H1 (cell line): ENCODE data around the gene FNDC1. TPM values are rescaled to one million over a fixed set of nuclear protein-coding genes. Genes with fewer than 3 reads are reported as not detected.

Experiments used
- CTCF ChIA-PET: fragments of 300-600 bp; sonication (Branson Sonifier 250); formaldehyde crosslinking; loops from one replicate; lab custom pipeline; 2021; ENCODE audit not compliant: partially characterized antibody; lab: Charles Lee
- POLR2A ChIA-PET: fragments of 300-600 bp; sonication (Branson Sonifier 250); formaldehyde crosslinking; loops from one replicate; lab custom pipeline; 2021; ENCODE audit warnings: inconsistent platforms; ENCODE audit not compliant: partially characterized antibody; lab: Charles Lee
- DNase-seq, 2 experiments: peaks; one replicate each; pipeline versions ENCODE4 v3.0.0 to v3.0.0-alpha.2; 2010 to 2022; ENCODE audit warnings: low spot score in 2 of 2, low read depth in 1 of 2, mixed read lengths in 1 of 2
- FAIRE-seq: peaks from 2 replicates; lab custom pipeline; 2011; peaks lifted over from hg19 to GRCh38; lab: Jason Lieb, UNC
- H2AFZ ChIP-seq: 2 replicates; pipeline ENCODE4 v1.8.1; 2012; ENCODE audit warnings: low read length, inconsistent platforms
- H2AK5ac ChIP-seq: 2 replicates; pipeline ENCODE4 v1.6.1; 2013; ENCODE audit warnings: low read depth, low read length
- H2BK120ac ChIP-seq: replicated peaks from 2 replicates; pipeline ENCODE3; 2013; ENCODE audit warnings: low read depth, low read length, inconsistent platforms
- H2BK12ac ChIP-seq: 2 replicates; pipeline ENCODE4 v1.6.1; 2013; ENCODE audit warnings: low read depth, low read length
- H2BK15ac ChIP-seq: 2 replicates; pipeline ENCODE4 v1.6.1; 2013; ENCODE audit warnings: low read length
- H2BK20ac ChIP-seq: 2 replicates; pipeline ENCODE4 v1.6.1; 2013; ENCODE audit warnings: low read length
- H2BK5ac ChIP-seq: 2 replicates; pipeline ENCODE4 v1.6.1; 2013; ENCODE audit warnings: low read depth, low read length
- H3K14ac ChIP-seq: 2 replicates; pipeline ENCODE4 v1.6.1; 2013; ENCODE audit warnings: inconsistent platforms; ENCODE audit not compliant: insufficient read length
- H3K18ac ChIP-seq: 2 replicates; pipeline ENCODE4 v1.6.1; 2013; ENCODE audit warnings: low read length; ENCODE audit errors: extremely low read depth
- H3K23ac ChIP-seq: 2 replicates; pipeline ENCODE4 v1.6.1; 2013; ENCODE audit warnings: inconsistent platforms; ENCODE audit not compliant: insufficient read length
- H3K23me2 ChIP-seq: 2 replicates; pipeline ENCODE4 v1.6.1; 2013; ENCODE audit warnings: low read depth, low read length
- H3K27ac ChIP-seq: 2 replicates; pipeline ENCODE4 v1.6.1; 2011; ENCODE audit warnings: low read depth, low read length, inconsistent platforms
- H3K27me3 ChIP-seq, 4 experiments: replicated peaks in 1 of 4; 1 replicate in 1 of 4; 2 replicates in 3 of 4; pipeline versions ENCODE4 v1.6.1 to v1.8.1; 2011 to 2013; ENCODE audit warnings: low read length in 3 of 4, mild to moderate bottlenecking in 3 of 4, inconsistent platforms in 2 of 4, mixed read lengths in 2 of 4, moderate library complexity in 1 of 4; ENCODE audit not compliant: control insufficient read depth in 3 of 4, insufficient read depth in 3 of 4; ENCODE audit errors: extremely low read depth in 1 of 4
- H3K36me3 ChIP-seq, 4 experiments: 2 replicates each; pipeline versions ENCODE4 v1.6.1 to v1.8.1; 2011 to 2013; ENCODE audit warnings: mild to moderate bottlenecking in 4 of 4, low read length in 3 of 4, moderate library complexity in 2 of 4, control low read depth in 1 of 4, inconsistent platforms in 1 of 4; ENCODE audit not compliant: insufficient read depth in 4 of 4, control insufficient read depth in 2 of 4
- H3K4ac ChIP-seq: replicated peaks from 2 replicates; pipeline ENCODE3; 2013; ENCODE audit warnings: low read length, low read depth, mixed read lengths, inconsistent platforms; ENCODE audit not compliant: insufficient read length
- H3K4me1 ChIP-seq, 4 experiments: replicated peaks in 1 of 4; 1 replicate in 1 of 4; 2 replicates in 3 of 4; pipeline versions ENCODE4 v1.6.1 to v1.8.1; 2011 to 2013; ENCODE audit warnings: low read length in 3 of 4, inconsistent platforms in 2 of 4, mixed read lengths in 1 of 4; ENCODE audit not compliant: insufficient read depth in 4 of 4, control insufficient read depth in 3 of 4
- H3K4me2 ChIP-seq, 2 experiments: 2 replicates each; pipeline versions ENCODE4 v1.6.1 to v1.8.1; 2011 to 2013; ENCODE audit warnings: low read depth in 2 of 2, low read length in 2 of 2, control low read depth in 1 of 2, inconsistent platforms in 1 of 2, mild to moderate bottlenecking in 1 of 2; ENCODE audit not compliant: insufficient read depth in 1 of 2
- H3K4me3 ChIP-seq, 4 experiments: fragments of 200-600, 300-600 bp in 1 of 4; sonication (generic), shearing (Covaris generic), sonication (Bioruptor Twin) in 1 of 4; 2 replicates each; pipeline versions ENCODE4 v1.5.1 to v1.8.1; 2011 to 2016; ENCODE audit warnings: low read length in 4 of 4, low read depth in 3 of 4, control low read depth in 2 of 4, inconsistent platforms in 2 of 4, mild to moderate bottlenecking in 2 of 4, mixed read lengths in 1 of 4, moderate library complexity in 1 of 4; ENCODE audit not compliant: insufficient read depth in 2 of 4; ENCODE audit errors: extremely low read depth in 1 of 4
- H3K56ac ChIP-seq: replicated peaks from 2 replicates; pipeline ENCODE3; 2013; ENCODE audit warnings: low read depth, mild to moderate bottlenecking, mixed read lengths, low read length, inconsistent platforms; ENCODE audit not compliant: insufficient read length
- H3K79me1 ChIP-seq: 2 replicates; pipeline ENCODE4 v1.6.1; 2013; ENCODE audit warnings: low read depth, low read length, control low read depth
- H3K79me2 ChIP-seq, 2 experiments: 2 replicates each; pipeline versions ENCODE4 v1.6.1 to v1.8.1; 2012 to 2013; ENCODE audit warnings: low read length in 2 of 2, mild to moderate bottlenecking in 2 of 2, inconsistent platforms in 1 of 2; ENCODE audit not compliant: insufficient read depth in 2 of 2, control insufficient read depth in 1 of 2
- H3K9ac ChIP-seq, 4 experiments: replicated peaks in 1 of 4; 1 replicate in 1 of 4; 2 replicates in 3 of 4; pipeline versions ENCODE4 v1.6.1 to v1.8.1; 2011 to 2013; ENCODE audit warnings: low read depth in 3 of 4, low read length in 3 of 4, control low read depth in 2 of 4, mild to moderate bottlenecking in 2 of 4, moderate library complexity in 2 of 4, inconsistent platforms in 1 of 4; ENCODE audit errors: extremely low read depth in 1 of 4
- H3K9me3 ChIP-seq, 2 experiments: 2 replicates each; pipeline versions ENCODE4 v1.6.1 to v1.8.1; 2012 to 2013; ENCODE audit warnings: mild to moderate bottlenecking in 2 of 2, moderate library complexity in 2 of 2, control low read depth in 1 of 2, inconsistent platforms in 1 of 2, low read depth in 1 of 2, low read length in 1 of 2, mixed read lengths in 1 of 2; ENCODE audit not compliant: insufficient read depth in 2 of 2
- H4K20me1 ChIP-seq, 2 experiments: replicated peaks in 1 of 2; 2 replicates each; pipeline versions ENCODE3 to v1.8.1; 2011 to 2013; ENCODE audit warnings: inconsistent platforms in 2 of 2, low read length in 2 of 2, mild to moderate bottlenecking in 1 of 2; ENCODE audit not compliant: insufficient read depth in 2 of 2, control insufficient read depth in 1 of 2
- H4K5ac ChIP-seq: 2 replicates; pipeline ENCODE4 v1.6.1; 2013; ENCODE audit warnings: low read length, low read depth, mixed read lengths, inconsistent platforms; ENCODE audit not compliant: insufficient read length
- H4K8ac ChIP-seq: 2 replicates; pipeline ENCODE4 v1.8.0; 2013; ENCODE audit warnings: mild to moderate bottlenecking, moderate library complexity, low read length, inconsistent platforms; ENCODE audit not compliant: insufficient read depth; ENCODE audit errors: extremely low read depth
- H4K91ac ChIP-seq: replicated peaks from 2 replicates; pipeline ENCODE3; 2013; ENCODE audit warnings: low read length, mixed read lengths, inconsistent platforms; ENCODE audit not compliant: insufficient read length
- BCL11A ChIP-seq, 2 experiments: IDR thresholded peaks; one replicate each; pipeline ENCODE4 v1.6.1; 2011; ENCODE audit warnings: low read depth in 2 of 2, low read length in 2 of 2, mild to moderate bottlenecking in 2 of 2
- BRCA1 ChIP-seq: IDR thresholded peaks from 2 replicates; pipeline ENCODE4 v1.6.1; 2012; ENCODE audit warnings: low read depth, low read length, improper control_type of control experiment
- CHD2 ChIP-seq: IDR thresholded peaks from 2 replicates; pipeline ENCODE4 v1.6.1; 2012; ENCODE audit warnings: low read length, improper control_type of control experiment
- HDAC6 ChIP-seq: IDR thresholded peaks from one replicate; pipeline ENCODE4 v1.7.1; 2012; ENCODE audit warnings: low read depth, mild to moderate bottlenecking, inconsistent platforms, low read length, moderate library complexity
- JUND ChIP-seq: IDR thresholded peaks from 2 replicates; pipeline ENCODE4 v1.6.1; 2011; ENCODE audit warnings: mild to moderate bottlenecking, improper control_type of control experiment, low read length
- POLR2AphosphoS5 ChIP-seq: IDR thresholded peaks from 2 replicates; pipeline ENCODE4 v1.6.1; 2011; ENCODE audit warnings: low read depth, low read length
- RAD21 ChIP-seq, 2 experiments: IDR thresholded peaks in 1 of 2; conservative IDR thresholded peaks in 1 of 2; 2 replicates each; pipeline ENCODE4 v1.6.1; 2011; ENCODE audit warnings: low read depth in 2 of 2, low read length in 2 of 2, improper control_type of control experiment in 1 of 2, inconsistent platforms in 1 of 2, mild to moderate bottlenecking in 1 of 2, moderate library complexity in 1 of 2
- RFX5 ChIP-seq: IDR thresholded peaks from 2 replicates; pipeline ENCODE4 v1.6.1; 2011; ENCODE audit warnings: low read depth, low read length, improper control_type of control experiment, borderline replicate concordance
- SIX5 ChIP-seq: IDR thresholded peaks from 2 replicates; pipeline ENCODE4 v1.6.1; 2011; ENCODE audit warnings: mild to moderate bottlenecking, low read depth, low read length
- SP1 ChIP-seq: IDR thresholded peaks from 2 replicates; pipeline ENCODE4 v1.6.1; 2011; ENCODE audit warnings: low read depth, low read length
- SP4 ChIP-seq: IDR thresholded peaks from 2 replicates; pipeline ENCODE4 v1.6.1; 2012; ENCODE audit warnings: low read length, inconsistent platforms
- SRF ChIP-seq: IDR thresholded peaks from 2 replicates; pipeline ENCODE4 v1.6.1; 2011; ENCODE audit warnings: mild to moderate bottlenecking, low read depth, low read length, moderate library complexity
- SUZ12 ChIP-seq: fragments of 200-600 bp; sonication (generic); IDR thresholded peaks from 2 replicates; pipeline ENCODE4 v1.6.1; 2012; ENCODE audit warnings: mild to moderate bottlenecking, inconsistent platforms, low read length, moderate library complexity, mixed read lengths
- TAF7 ChIP-seq: optimal IDR thresholded peaks from 2 replicates; pipeline ENCODE3; 2011; ENCODE audit warnings: low read depth, mild to moderate bottlenecking, inconsistent platforms, low read length, moderate library complexity, borderline replicate concordance
- WGBS, 2 experiments: shearing (Covaris generic) in 1 of 2; methylation state at CpG; one replicate each; pipeline versions ENCODE4 v1.1.6 to v1.1.7; 2013 to 2015; ENCODE audit warnings: low lambda C conversion rate in 2 of 2, mixed read lengths in 2 of 2, inconsistent platforms in 1 of 2, low coverage in 1 of 2, missing lambda C conversion rate in 1 of 2; ENCODE audit not compliant: insufficient replicate concordance in 2 of 2, insufficient coverage in 1 of 2, insufficient read length in 1 of 2; ENCODE audit errors: extremely low coverage in 1 of 2, missing lambda C conversion rate in 1 of 2; 5-methylcytosine and 5-hydroxymethylcytosine counted together
- polyA plus RNA-seq, 7 experiments: library from polyadenylated mRNA; depleted of rRNA in 3 of 7; stranded (reverse) in 5 of 7; unstranded in 2 of 7; fragments of >200 nt in 5 of 7; fragments of 200-250 nt in 2 of 7; gene quantifications; 1 replicate in 5 of 7; 2 replicates in 1 of 7; 4 replicates in 1 of 7; pipeline versions ENCODE4 v1.2.1 to v1.2.3, GENCODE V29; 2011 to 2013; ENCODE audit warnings: missing spikeins in 2 of 7, mixed read lengths in 2 of 7
- total RNA-seq: library from RNA; stranded (reverse); fragmentation: NEBNext Ultra II Directional; extraction: Animal tissue kit (Norgen Biotek cat#: 25700); gene quantifications from 2 replicates; pipeline ENCODE4 v1.2.1, GENCODE V29; 2021

FNDC1 gene
- total and polyA plus RNA-seq, 2 of the 8 experiments (the other 6 are each of a cell fraction or from before 2014, with no cell fraction given): 0.06 to 0.30 TPM

DNA sequence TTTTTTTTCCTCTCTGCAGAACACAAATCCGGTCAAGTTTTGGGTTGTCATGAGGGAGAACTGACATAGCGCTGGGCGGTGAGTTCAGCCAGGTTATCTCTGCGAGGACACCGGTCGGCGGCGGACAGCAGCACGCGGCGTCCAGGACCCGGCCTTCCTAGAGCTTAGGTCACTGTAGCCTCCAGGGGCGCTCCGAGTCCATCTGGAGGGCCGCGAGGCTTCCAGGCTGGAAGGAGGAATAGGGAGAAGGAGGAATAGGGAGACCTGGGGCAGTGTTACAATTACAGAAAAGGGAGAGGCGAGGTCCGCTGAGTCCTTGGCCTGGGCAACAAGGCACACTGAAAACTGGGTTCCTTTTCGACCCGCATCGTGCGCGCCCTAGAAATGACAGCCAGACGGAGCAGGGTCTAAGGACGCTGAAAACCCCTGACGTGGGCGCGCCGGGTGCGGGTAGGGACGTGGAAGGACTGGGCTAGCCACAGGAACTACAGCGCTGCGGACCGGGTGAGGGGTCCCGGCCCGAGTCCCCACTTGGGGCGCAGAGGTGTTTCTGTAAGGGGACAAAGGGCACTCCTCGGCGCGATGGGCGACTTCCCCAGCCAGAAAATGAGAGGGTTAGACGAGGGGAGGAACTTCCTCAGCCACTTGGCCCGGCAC lies 536 bp upstream of the FNDC1 start:
- H2BK120ac ChIP-seq: no peak overlapping the region
- no peaks in the 10 kb centered on the region for H3K9me3 ChIP-seq
- WGBS, 2 experiments: 7% methylated on average over 42 of the region's 43 CpGs; no CpG with 5 or more reads in 1 of the 2 experiments
- no peaks in the 10 kb centered on the region for H3K79me1 ChIP-seq
- no peak overlapping the region for H3K23ac ChIP-seq
- H4K20me1 ChIP-seq: no peaks in the 10 kb centered on the region
- peak overlapping the region; percentile 34 to 58 (median 48) for H3K4me3 ChIP-seq
- H3K9ac ChIP-seq: no peak overlapping the region
- H3K27me3 ChIP-seq: peaks cover 33 to 72% (median 53%) of the 10 kb centered on the region in 4 experiments
- H3K4ac ChIP-seq: no peak overlapping the region
- no peaks in the 10 kb centered on the region for H3K79me2 ChIP-seq
- FAIRE-seq (no peak), DNase-seq (peak in 1 of 2 experiments; percentile 78)
- no peak overlapping the region for H4K5ac ChIP-seq
- no peak overlapping the region for H3K56ac ChIP-seq
- POLR2A ChIA-PET: interaction anchor here (0.5 to 1.6 kb wide), 3 partner anchors 12 to 614 kb away, joined by 3 to 5 read pairs (median 4); partner anchors contain the start of gene SOD2
- peak overlapping the region; percentile 87 for H2AFZ ChIP-seq
- H3K27ac ChIP-seq: no peak overlapping the region
- H3K14ac ChIP-seq: no peak overlapping the region
- H3K18ac ChIP-seq: no peak overlapping the region
- H3K4me1 ChIP-seq: peaks cover 0 to 11% (median 4%) of the 10 kb centered on the region in 4 experiments; a peak in 5 of 7 replicates
- no peak overlapping the region for H2BK20ac ChIP-seq
- peaks cover 6% of the 10 kb centered on the region; the same call in 1 of the 2 replicates for H3K23me2 ChIP-seq
- no peak overlapping the region for H4K91ac ChIP-seq
- H2AK5ac ChIP-seq: no peak overlapping the region
- H3K36me3 ChIP-seq: peaks cover 0 to 3% (median 0%) of the 10 kb centered on the region in 4 experiments; a peak in 1 of 8 replicates
- CTCF ChIA-PET: interaction anchor here (0.7 to 1.5 kb wide), 7 partner anchors 9 to 513 kb away, joined by 3 to 5 read pairs (median 3); no protein-coding TSS in a partner anchor
- H2BK12ac ChIP-seq: no peak overlapping the region; the same call in 1 of the 2 replicates
- no peak overlapping the region for H2BK5ac ChIP-seq
- H4K8ac ChIP-seq: no peak overlapping the region
- H2BK15ac ChIP-seq: no peak overlapping the region
- peak overlapping the region; percentile 71 to 86 for H3K4me2 ChIP-seq
- TF ChIP-seq JUND: no peak
- no peak for TF ChIP-seq BCL11A (IDR thresholded peaks at IDR 0.05; ENCODE audit: low read depth in 2 of 2, low read length in 2 of 2)
- TF ChIP-seq TAF7: no peak
- no peak for TF ChIP-seq SUZ12
- no peak for TF ChIP-seq CHD2
- TF ChIP-seq SRF: no peak
- peak; percentile 52 to 64 for TF ChIP-seq RAD21 (IDR thresholded peaks at IDR 0.05 in 1 of 2, conservative IDR thresholded peaks at IDR 0.05 in 1 of 2; ENCODE audit: low read depth in 2 of 2, low read length in 2 of 2)
- TF ChIP-seq SP1: no peak
- TF ChIP-seq SP4: no peak
- TF ChIP-seq SIX5: no peak
- TF ChIP-seq BRCA1: no peak
- no peak for TF ChIP-seq RFX5
- TF ChIP-seq POLR2AphosphoS5: no peak
- no peak for TF ChIP-seq HDAC6
